K562 (cell line): ENCODE data around the gene STARD6. TPM values are rescaled to one million over a fixed set of nuclear protein-coding genes. Genes with fewer than 3 reads are reported as not detected.

Source experiments
- ATAC-seq: fragments of 200-7000 bp; cut with Tn5 transposase; 3 replicates; pipeline ENCODE4 v1.9.1; 2020; ENCODE audit warnings: moderate library complexity
- BruUV-seq: library from RNA; stranded (reverse); fragments of 400-500 nt; replicated peaks from 2 replicates; lab custom pipeline; 2021; lab: Mats Ljungman, UMichigan
- CTCF ChIA-PET: fragments of 300-600 bp; formaldehyde crosslinking; extraction: SDS; loops from one replicate; lab custom pipeline; 2021; ENCODE audit warnings: low intra/inter-chr PET ratio; lab: Yijun Ruan, JAX
- POLR2A ChIA-PET: fragments of 300-600, 350-650 bp; sonication (Branson Sonifier 250); formaldehyde crosslinking; extraction: SDS; loops from one replicate; lab custom pipeline; 2021; ENCODE audit warnings: antibody characterized with exemption, inconsistent platforms; lab: Yijun Ruan, JAX
- DNase-seq, 4 experiments: peaks; one replicate each; pipeline versions ENCODE4 v3.0.0 to v3.0.0-alpha.2; 2011 to 2018; ENCODE audit warnings: low spot score in 3 of 4, mixed read lengths in 3 of 4; ENCODE audit errors: extremely low read depth in 1 of 4
- FAIRE-seq: peaks from 2 replicates; lab custom pipeline; 2011; peaks lifted over from hg19 to GRCh38; lab: Jason Lieb, UNC
- H2AFZ ChIP-seq: 2 replicates; pipeline ENCODE4 v1.6.0; 2011; ENCODE audit warnings: low read depth, low read length, control low read depth, inconsistent platforms
- H3K27ac ChIP-seq: fragments of 200-600 bp; 3 replicates; pipeline ENCODE4 v1.8.0; 2011; ENCODE audit warnings: low read depth, mild to moderate bottlenecking, control low read depth, inconsistent platforms, low read length, moderate library complexity, mixed read lengths; ENCODE audit errors: extremely low read depth
- H3K27me3 ChIP-seq, 2 experiments: fragments of 300-600 bp in 1 of 2; 2 replicates in 1 of 2; 3 replicates in 1 of 2; pipeline versions ENCODE4 v1.6.0 to v1.8.0; 2011; ENCODE audit warnings: inconsistent platforms in 2 of 2, low read length in 2 of 2, mild to moderate bottlenecking in 1 of 2, mixed read lengths in 1 of 2, moderate library complexity in 1 of 2; ENCODE audit not compliant: control insufficient read depth in 2 of 2, insufficient read depth in 2 of 2
- H3K36me3 ChIP-seq: fragments of 300-600 bp; 3 replicates; pipeline ENCODE4 v1.8.0; 2011; ENCODE audit warnings: mild to moderate bottlenecking, low read length, inconsistent platforms; ENCODE audit not compliant: control insufficient read depth, insufficient read depth
- H3K4me1 ChIP-seq, 2 experiments: fragments of 200-600 bp in 1 of 2; replicated peaks in 1 of 2; 2 replicates in 1 of 2; 3 replicates in 1 of 2; pipeline versions ENCODE4 v1.5.1 to v1.8.0; 2011; ENCODE audit warnings: inconsistent platforms in 2 of 2, low read length in 2 of 2, mild to moderate bottlenecking in 1 of 2, mixed read lengths in 1 of 2, moderate library complexity in 1 of 2; ENCODE audit not compliant: control insufficient read depth in 2 of 2, insufficient read depth in 2 of 2
- H3K4me2 ChIP-seq: 2 replicates; pipeline ENCODE4 v1.6.1; 2011; ENCODE audit warnings: low read length, control low read depth, inconsistent platforms, mixed read lengths; ENCODE audit not compliant: insufficient read depth
- H3K4me3 ChIP-seq: fragments of 200-600 bp; sonication (generic), shearing (Covaris generic); 2 replicates; pipeline ENCODE4 v1.5.1; 2016; ENCODE audit warnings: control low read depth, inconsistent platforms
- H3K79me2 ChIP-seq: fragments of 200-600 bp; 3 replicates; pipeline ENCODE4 v1.8.0; 2011; ENCODE audit warnings: low read length, inconsistent platforms; ENCODE audit not compliant: control insufficient read depth, insufficient read depth
- H3K9ac ChIP-seq, 2 experiments: 2 replicates each; pipeline versions ENCODE4 v1.6.0 to v1.6.1; 2011; ENCODE audit warnings: low read depth in 2 of 2, low read length in 2 of 2, control low read depth in 1 of 2, inconsistent platforms in 1 of 2, mild to moderate bottlenecking in 1 of 2, mixed read lengths in 1 of 2; ENCODE audit not compliant: insufficient read depth in 1 of 2
- H3K9me1 ChIP-seq: one replicate; pipeline ENCODE4 v1.6.0; 2011; ENCODE audit warnings: inconsistent platforms, mild to moderate bottlenecking, low read length, moderate library complexity; ENCODE audit not compliant: control insufficient read depth, insufficient read depth
- H3K9me3 ChIP-seq: replicated peaks from 2 replicates; pipeline ENCODE4 v1.5.1; 2011; ENCODE audit warnings: low read depth, low read length, inconsistent platforms; ENCODE audit not compliant: control insufficient read depth, insufficient read depth
- H4K20me1 ChIP-seq: replicated peaks from 2 replicates; pipeline ENCODE4 v1.6.1; 2011; ENCODE audit warnings: low read length, inconsistent platforms, mixed read lengths; ENCODE audit not compliant: control insufficient read depth, insufficient read depth
- BDP1 ChIP-seq: IDR thresholded peaks from 3 replicates; pipeline ENCODE4 v1.6.1; 2011; ENCODE audit not compliant: insufficient read length, insufficient read depth
- BRF1 ChIP-seq: IDR thresholded peaks from 3 replicates; pipeline ENCODE4 v1.6.1; 2011; ENCODE audit warnings: borderline replicate concordance, mild to moderate bottlenecking; ENCODE audit not compliant: insufficient read length; ENCODE audit errors: extremely low read depth
- CBX3 ChIP-seq, 2 experiments: IDR thresholded peaks; 1 replicate in 1 of 2; 2 replicates in 1 of 2; pipeline ENCODE4 v1.6.1; 2012; ENCODE audit warnings: inconsistent platforms in 2 of 2, low read length in 2 of 2, borderline replicate concordance in 1 of 2, control low read depth in 1 of 2
- FOSL1 ChIP-seq: fragments of 200-800 bp; sonication (Bioruptor generic); conservative IDR thresholded peaks from 2 replicates; pipeline ENCODE4 v1.6.1; 2016; ENCODE audit warnings: missing genetic modification characterization, missing compliant biosample characterization
- HNRNPUL1 ChIP-seq: fragments of 200-400 bp; formaldehyde crosslinking; IDR thresholded peaks from 2 replicates; pipeline ENCODE4 v1.6.1; 2017; ENCODE audit warnings: low read length
- HSF4 ChIP-seq: fragments of 250-450 bp; sonication (Bioruptor Pico); IDR thresholded peaks from 2 replicates; pipeline ENCODE4 v2.1.2; 2022; ENCODE audit warnings: mild to moderate bottlenecking, moderate library complexity, borderline replicate concordance
- SMARCC2 ChIP-seq: fragments of 450-650 bp; IDR thresholded peaks from 2 replicates; pipeline ENCODE4 v1.6.1; 2017; ENCODE audit warnings: antibody characterized with exemption, moderate library complexity, mild to moderate bottlenecking, low read depth
- ZBTB9 ChIP-seq: fragments of 450-650 bp; formaldehyde crosslinking; IDR thresholded peaks from 2 replicates; pipeline ENCODE4 v1.4.0; 2020; ENCODE audit warnings: mild to moderate bottlenecking, moderate library complexity
- ZNF561 ChIP-seq: fragments of 450-650 bp; formaldehyde crosslinking; conservative IDR thresholded peaks from 2 replicates; pipeline ENCODE4 v1.4.0; 2020; ENCODE audit warnings: mild to moderate bottlenecking, moderate library complexity
- WGBS: fragments of 100-300 bp; shearing (Covaris generic); methylation state at CpG from one replicate; pipeline ENCODE4 v1.1.6; 2016; ENCODE audit warnings: low coverage, mixed read lengths; ENCODE audit not compliant: insufficient coverage; ENCODE audit errors: missing lambda C conversion rate; 5-methylcytosine and 5-hydroxymethylcytosine counted together
- in situ Hi-C: fragments of 300-500 bp; cut with MboI; formaldehyde crosslinking; loops from 4 replicates; pipeline ENCODE4 v1.15.0; 2018; ENCODE audit warnings: inconsistent platforms, mixed read lengths
- intact Hi-C: fragments of 100-400 bp; cut with micrococcal nuclease; formaldehyde crosslinking; loops from 2 replicates; pipeline ENCODE4 v1.14.2; 2022
- polyA plus RNA-seq, 8 experiments: library from polyadenylated mRNA; depleted of rRNA in 4 of 8; stranded (reverse) in 5 of 8; unstranded in 3 of 8; fragments of >200 nt; fragmentation: Nextera tagmentation in 2 of 8; fragmentation: Illumina TruSeq in 1 of 8; extraction: Ambion mirVana in 2 of 8; extraction: Trizol in 1 of 8; gene quantifications; 2 replicates each; pipeline versions ENCODE4 v1.2.1 to v1.2.3, GENCODE V29; 2011 to 2014; ENCODE audit warnings: inconsistent platforms in 1 of 8, missing spikeins in 1 of 8
- total RNA-seq, 7 experiments: library from RNA; depleted of rRNA in 6 of 7; stranded (reverse); fragments of >200 nt in 6 of 7; fragmentation: Illumina TruSeq in 2 of 7; extraction: Trizol in 2 of 7; gene quantifications; 2 replicates each; pipeline versions ENCODE4 v1.2.1 to v1.2.3, GENCODE V29; 2011 to 2021; ENCODE audit warnings: low replicate concordance in 1 of 7
- TF ChIP-seq, protein P1 (sequence below): fragments of 250-450 bp; sonication (Bioruptor Pico); IDR thresholded peaks from 2 replicates; pipeline ENCODE4 v1.8.0; 2022; ENCODE audit warnings: moderate library complexity, mild to moderate bottlenecking, inconsistent platforms

The STARD6 gene
- total and polyA plus RNA-seq, 9 of the 15 experiments (the other 6 are each of a cell fraction or from before 2014, with no cell fraction given) = 0.11 to 0.15 TPM; not detected in 7

DNA sequence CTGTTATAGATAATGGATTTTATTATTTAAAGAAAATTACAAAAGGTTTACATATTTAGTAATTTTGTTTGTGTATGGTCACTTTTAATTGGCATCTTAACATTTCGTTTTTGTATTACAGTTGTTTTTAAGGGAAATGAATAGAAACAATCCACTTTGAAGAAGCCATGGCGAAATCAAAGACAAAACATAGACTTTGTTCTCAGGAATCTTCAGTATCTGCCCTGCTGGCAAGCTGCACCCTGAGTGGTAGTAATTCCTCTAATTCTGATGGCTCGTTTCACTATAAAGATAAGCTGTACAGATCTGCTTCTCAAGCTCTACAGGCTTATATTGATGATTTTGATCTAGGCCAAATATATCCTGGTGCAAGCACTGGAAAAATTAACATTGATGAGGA is 2.7 kb upstream of the STARD6 start:
- DNase-seq = no peak
- intact Hi-C loops = no loop called here
- Histone ChIP-seq H3K9me1 (no peaks in the 10 kb centered on the region), H4K20me1 (no peaks in the 10 kb centered on the region), H2AFZ (no peak overlapping the region), H3K9me3 (no peaks in the 10 kb centered on the region), H3K27ac (no peak overlapping the region), H3K79me2 (peaks cover 23% of the 10 kb centered on the region), H3K36me3 (peaks cover 17% of the 10 kb centered on the region; the same call in 1 of the 3 replicates), H3K4me2 (no peak overlapping the region), H3K4me3 (no peak overlapping the region), H3K27me3 (no peaks in the 10 kb centered on the region), H3K9ac (no peak overlapping the region), H3K4me1 (peaks cover 2 to 7% of the 10 kb centered on the region in 2 experiments; a peak in 3 of 5 replicates)
- ATAC-seq = no peak
- ChIA-PET POLR2A (interaction anchor here (1.1 kb wide), 1 partner anchor 18 kb away, joined by 3 read pairs; no protein-coding TSS in a partner anchor), CTCF (no interaction called here)
- no TSS peak for BruUV-seq
- WGBS = 29% methylated on average over 3 of the region's 3 CpGs
- in situ Hi-C loops = no loop called here
- FAIRE-seq = no peak
- TF ChIP-seq ZNF561 (CRISPR knock-in tag) (no peak), BDP1 (no peak), CBX3 (IDR thresholded peaks at IDR 0.05; ENCODE audit: borderline replicate concordance in 1 of 2, low read length in 2 of 2) (no peak), FOSL1 (tag) (no peak), HNRNPUL1 (no peak), ZBTB9 (no peak), SMARCC2 (no peak), BRF1 (no peak), HSF4 (CRISPR knock-in tag) (no peak)
- TF ChIP-seq, protein P1, sequence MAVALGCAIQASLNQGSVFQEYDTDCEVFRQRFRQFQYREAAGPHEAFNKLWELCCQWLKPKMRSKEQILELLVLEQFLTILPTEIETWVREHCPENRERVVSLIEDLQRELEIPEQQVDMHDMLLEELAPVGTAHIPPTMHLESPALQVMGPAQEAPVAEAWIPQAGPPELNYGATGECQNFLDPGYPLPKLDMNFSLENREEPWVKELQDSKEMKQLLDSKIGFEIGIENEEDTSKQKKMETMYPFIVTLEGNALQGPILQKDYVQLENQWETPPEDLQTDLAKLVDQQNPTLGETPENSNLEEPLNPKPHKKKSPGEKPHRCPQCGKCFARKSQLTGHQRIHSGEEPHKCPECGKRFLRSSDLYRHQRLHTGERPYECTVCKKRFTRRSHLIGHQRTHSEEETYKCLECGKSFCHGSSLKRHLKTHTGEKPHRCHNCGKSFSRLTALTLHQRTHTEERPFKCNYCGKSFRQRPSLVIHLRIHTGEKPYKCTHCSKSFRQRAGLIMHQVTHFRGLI (CRISPR knock-in tag) = no peak
